K562 (cell line): Measurements from ENCODE around the gene TASP1. TPM values are rescaled to one million over a fixed set of nuclear protein-coding genes. Genes with fewer than 3 reads are reported as not detected.

ENCODE experiments used
- ATAC-seq: fragments of 200-7000 bp; cut with Tn5 transposase; 3 replicates; pipeline ENCODE4 v1.9.1; 2020; ENCODE audit warnings: moderate library complexity
- BruUV-seq: library from RNA; stranded (reverse); fragments of 400-500 nt; replicated peaks from 2 replicates; lab custom pipeline; 2021; lab: Mats Ljungman, UMichigan
- CTCF ChIA-PET: fragments of 300-600 bp; formaldehyde crosslinking; extraction: SDS; loops from one replicate; lab custom pipeline; 2021; ENCODE audit warnings: low intra/inter-chr PET ratio; lab: Yijun Ruan, JAX
- POLR2A ChIA-PET: fragments of 300-600, 350-650 bp; sonication (Branson Sonifier 250); formaldehyde crosslinking; extraction: SDS; loops from one replicate; lab custom pipeline; 2021; ENCODE audit warnings: antibody characterized with exemption, inconsistent platforms; lab: Yijun Ruan, JAX
- DNase-seq, 4 experiments: peaks; one replicate each; pipeline versions ENCODE4 v3.0.0 to v3.0.0-alpha.2; 2011 to 2018; ENCODE audit warnings: low spot score in 3 of 4, mixed read lengths in 3 of 4; ENCODE audit errors: extremely low read depth in 1 of 4
- FAIRE-seq: peaks from 2 replicates; lab custom pipeline; 2011; peaks lifted over from hg19 to GRCh38; lab: Jason Lieb, UNC
- H2AFZ ChIP-seq: 2 replicates; pipeline ENCODE4 v1.6.0; 2011; ENCODE audit warnings: low read depth, low read length, control low read depth, inconsistent platforms
- H3K27ac ChIP-seq: fragments of 200-600 bp; 3 replicates; pipeline ENCODE4 v1.8.0; 2011; ENCODE audit warnings: low read depth, mild to moderate bottlenecking, control low read depth, inconsistent platforms, low read length, moderate library complexity, mixed read lengths; ENCODE audit errors: extremely low read depth
- H3K27me3 ChIP-seq, 2 experiments: fragments of 300-600 bp in 1 of 2; 2 replicates in 1 of 2; 3 replicates in 1 of 2; pipeline versions ENCODE4 v1.6.0 to v1.8.0; 2011; ENCODE audit warnings: inconsistent platforms in 2 of 2, low read length in 2 of 2, mild to moderate bottlenecking in 1 of 2, mixed read lengths in 1 of 2, moderate library complexity in 1 of 2; ENCODE audit not compliant: control insufficient read depth in 2 of 2, insufficient read depth in 2 of 2
- H3K36me3 ChIP-seq: fragments of 300-600 bp; 3 replicates; pipeline ENCODE4 v1.8.0; 2011; ENCODE audit warnings: mild to moderate bottlenecking, low read length, inconsistent platforms; ENCODE audit not compliant: control insufficient read depth, insufficient read depth
- H3K4me1 ChIP-seq, 2 experiments: fragments of 200-600 bp in 1 of 2; replicated peaks in 1 of 2; 2 replicates in 1 of 2; 3 replicates in 1 of 2; pipeline versions ENCODE4 v1.5.1 to v1.8.0; 2011; ENCODE audit warnings: inconsistent platforms in 2 of 2, low read length in 2 of 2, mild to moderate bottlenecking in 1 of 2, mixed read lengths in 1 of 2, moderate library complexity in 1 of 2; ENCODE audit not compliant: control insufficient read depth in 2 of 2, insufficient read depth in 2 of 2
- H3K4me2 ChIP-seq: 2 replicates; pipeline ENCODE4 v1.6.1; 2011; ENCODE audit warnings: low read length, control low read depth, inconsistent platforms, mixed read lengths; ENCODE audit not compliant: insufficient read depth
- H3K4me3 ChIP-seq: fragments of 200-600 bp; sonication (generic), shearing (Covaris generic); 2 replicates; pipeline ENCODE4 v1.5.1; 2016; ENCODE audit warnings: control low read depth, inconsistent platforms
- H3K79me2 ChIP-seq: fragments of 200-600 bp; 3 replicates; pipeline ENCODE4 v1.8.0; 2011; ENCODE audit warnings: low read length, inconsistent platforms; ENCODE audit not compliant: control insufficient read depth, insufficient read depth
- H3K9ac ChIP-seq, 2 experiments: 2 replicates each; pipeline versions ENCODE4 v1.6.0 to v1.6.1; 2011; ENCODE audit warnings: low read depth in 2 of 2, low read length in 2 of 2, control low read depth in 1 of 2, inconsistent platforms in 1 of 2, mild to moderate bottlenecking in 1 of 2, mixed read lengths in 1 of 2; ENCODE audit not compliant: insufficient read depth in 1 of 2
- H3K9me1 ChIP-seq: one replicate; pipeline ENCODE4 v1.6.0; 2011; ENCODE audit warnings: inconsistent platforms, mild to moderate bottlenecking, low read length, moderate library complexity; ENCODE audit not compliant: control insufficient read depth, insufficient read depth
- H3K9me3 ChIP-seq: replicated peaks from 2 replicates; pipeline ENCODE4 v1.5.1; 2011; ENCODE audit warnings: low read depth, low read length, inconsistent platforms; ENCODE audit not compliant: control insufficient read depth, insufficient read depth
- H4K20me1 ChIP-seq: replicated peaks from 2 replicates; pipeline ENCODE4 v1.6.1; 2011; ENCODE audit warnings: low read length, inconsistent platforms, mixed read lengths; ENCODE audit not compliant: control insufficient read depth, insufficient read depth
- EP400 ChIP-seq: fragments of 450-650 bp; IDR thresholded peaks from 2 replicates; pipeline ENCODE4 v1.6.1; 2017; ENCODE audit warnings: antibody characterized with exemption, mild to moderate bottlenecking, moderate library complexity
- HNRNPH1 ChIP-seq: fragments of 200-400 bp; formaldehyde crosslinking; optimal IDR thresholded peaks from 2 replicates; pipeline ENCODE3; 2017; ENCODE audit warnings: low read depth, mild to moderate bottlenecking, low read length, moderate library complexity
- RBM15 ChIP-seq: fragments of 200-400 bp; formaldehyde crosslinking; IDR thresholded peaks from 2 replicates; pipeline ENCODE4 v1.6.1; 2018; ENCODE audit warnings: mild to moderate bottlenecking, low read length, moderate library complexity; ENCODE audit not compliant: insufficient read depth
- TCF15 ChIP-seq: fragments of 250-450 bp; sonication (Bioruptor Pico); IDR thresholded peaks from 2 replicates; pipeline ENCODE4 v1.8.0; 2022; ENCODE audit warnings: moderate library complexity, mild to moderate bottlenecking, inconsistent platforms
- ZNF77 ChIP-seq: fragments of 250-450 bp; sonication (Bioruptor Pico); IDR thresholded peaks from 2 replicates; pipeline ENCODE4 v1.5.0; 2020
- ZNF830 ChIP-seq: fragments of 250-450 bp; sonication (Bioruptor Pico); IDR thresholded peaks from 2 replicates; pipeline ENCODE4 v1.5.0; 2021; ENCODE audit warnings: mild to moderate bottlenecking
- WGBS: fragments of 100-300 bp; shearing (Covaris generic); methylation state at CpG from one replicate; pipeline ENCODE4 v1.1.6; 2016; ENCODE audit warnings: low coverage, mixed read lengths; ENCODE audit not compliant: insufficient coverage; ENCODE audit errors: missing lambda C conversion rate; 5-methylcytosine and 5-hydroxymethylcytosine counted together
- in situ Hi-C: fragments of 300-500 bp; cut with MboI; formaldehyde crosslinking; loops from 4 replicates; pipeline ENCODE4 v1.15.0; 2018; ENCODE audit warnings: inconsistent platforms, mixed read lengths
- intact Hi-C: fragments of 100-400 bp; cut with micrococcal nuclease; formaldehyde crosslinking; loops from 2 replicates; pipeline ENCODE4 v1.14.2; 2022
- polyA plus RNA-seq, 8 experiments: library from polyadenylated mRNA; depleted of rRNA in 4 of 8; stranded (reverse) in 5 of 8; unstranded in 3 of 8; fragments of >200 nt; fragmentation: Nextera tagmentation in 2 of 8; fragmentation: Illumina TruSeq in 1 of 8; extraction: Ambion mirVana in 2 of 8; extraction: Trizol in 1 of 8; gene quantifications; 2 replicates each; pipeline versions ENCODE4 v1.2.1 to v1.2.3, GENCODE V29; 2011 to 2014; ENCODE audit warnings: inconsistent platforms in 1 of 8, missing spikeins in 1 of 8
- total RNA-seq, 7 experiments: library from RNA; depleted of rRNA in 6 of 7; stranded (reverse); fragments of >200 nt in 6 of 7; fragmentation: Illumina TruSeq in 2 of 7; extraction: Trizol in 2 of 7; gene quantifications; 2 replicates each; pipeline versions ENCODE4 v1.2.1 to v1.2.3, GENCODE V29; 2011 to 2021; ENCODE audit warnings: low replicate concordance in 1 of 7

Gene TASP1
- total and polyA plus RNA-seq, 9 of the 15 experiments (the other 6 are each of a cell fraction or from before 2014, with no cell fraction given) = 3.7 to 10.6 (median 6.4) TPM

GRCh38 chr20:13412806-13413445 lies 225.8 kb downstream of the TASP1 start:
- no peak for DNase-seq
- no peak overlapping the region for H3K4me2 ChIP-seq
- H2AFZ ChIP-seq = no peak overlapping the region
- H3K79me2 ChIP-seq = no peaks in the 10 kb centered on the region
- no peak for ATAC-seq
- no peaks in the 10 kb centered on the region for H3K27me3 ChIP-seq
- no peaks in the 10 kb centered on the region for H3K4me1 ChIP-seq
- no peak overlapping the region for H3K9ac ChIP-seq
- 61% methylated on average over 3 of the region's 3 CpGs for WGBS
- no peak overlapping the region for H3K27ac ChIP-seq
- FAIRE-seq = no peak
- ChIA-PET CTCF (no interaction called here), POLR2A (no interaction called here)
- in situ Hi-C loops = no loop called here
- no TSS peak for BruUV-seq
- intact Hi-C loops = no loop called here
- H4K20me1 ChIP-seq = no peaks in the 10 kb centered on the region
- H3K9me1 ChIP-seq = no peaks in the 10 kb centered on the region
- H3K4me3 ChIP-seq = no peak overlapping the region
- no peaks in the 10 kb centered on the region for H3K9me3 ChIP-seq
- TF ChIP-seq HNRNPH1 (no peak), ZNF77 (no peak), ZNF830 (no peak), EP400 (no peak), RBM15 (no peak)
- no peaks in the 10 kb centered on the region for H3K36me3 ChIP-seq

GRCh38 chr20:13404293-13404692 lies 234.4 kb downstream of the TASP1 start:
- ChIA-PET CTCF (no interaction called here), POLR2A (no interaction called here)
- intact Hi-C loops = no loop called here
- H3K27ac ChIP-seq = no peak overlapping the region
- DNase-seq (no peak), FAIRE-seq (no peak), ATAC-seq (no peak)
- H3K9me3 ChIP-seq = no peaks in the 10 kb centered on the region
- H3K4me2 ChIP-seq = no peak overlapping the region
- no peaks in the 10 kb centered on the region for H3K79me2 ChIP-seq
- H3K4me1 ChIP-seq = no peaks in the 10 kb centered on the region; a peak in 1 of 5 replicates
- WGBS = 73% methylated on average over 4 of the region's 4 CpGs
- H3K27me3 ChIP-seq = no peaks in the 10 kb centered on the region
- H3K9me1 ChIP-seq = no peaks in the 10 kb centered on the region
- BruUV-seq = no TSS peak
- no peak overlapping the region for H3K4me3 ChIP-seq
- H2AFZ ChIP-seq = no peak overlapping the region
- in situ Hi-C loops = no loop called here
- no peaks in the 10 kb centered on the region for H4K20me1 ChIP-seq
- no peak for TF ChIP-seq TCF15
- no peaks in the 10 kb centered on the region for H3K36me3 ChIP-seq
- no peak overlapping the region for H3K9ac ChIP-seq
